ENCODE data around the gene TMPRSS11E. TPM values are rescaled to one million over a fixed set of nuclear protein-coding genes. Genes with fewer than 3 reads are reported as not detected.
"Not testable (repeated sequence)": the region's sequence is repeated elsewhere in the genome, so short reads cannot be mapped to it uniquely, and the experiment has no call there.

Gene TMPRSS11E
- not detected in 2 replicates for total RNA-seq (2014; rRNA removed; shearing (Covaris generic))
- polyA plus RNA-seq (2016; fragmentation: Nextera tagmentation; extraction: Ambion mirVana): not detected in 2 replicates

GRCh38 chr4:68447201-68447600 lies at the start of gene TMPRSS11E:
TMPRSS11E (plus strand) TSS chr4:68447463; CDS start chr4:68447513, 50 bp downstream.
- no peak within 1 kb of the TSS for H3K9ac ChIP-seq
- no peak within 1 kb of the TSS for H3K4me3 ChIP-seq
- no peaks in the 10 kb centered on the region for H3K4me1 ChIP-seq (ENCODE audit: insufficient read depth)
- TF ChIP-seq EZH2phosphoT487 (IDR thresholded peaks at IDR 0.05; ENCODE audit: insufficient read depth, low read depth) (no peak), EZH2 (IDR thresholded peaks at IDR 0.05; ENCODE audit: insufficient read depth, poor library complexity, severe bottlenecking) (no peak)
- H3K9me2 ChIP-seq (ENCODE audit: insufficient read depth): no peaks in the 10 kb centered on the region
- no peaks in the 10 kb centered on the region for H3F3A ChIP-seq (ENCODE audit: insufficient read depth)
- no peak within 1 kb of the TSS for H3K4me2 ChIP-seq (ENCODE audit: unreplicated experiment)
- H3K79me2 ChIP-seq (ENCODE audit: insufficient read depth): no peaks in the 10 kb centered on the region
- in situ Hi-C loops (cut with MboI): no loop called here
- H3K9me3 ChIP-seq (ENCODE audit: low read depth): no peaks in the 10 kb centered on the region
- 22 to 28% methylated on average over 3 of the region's 3 CpGs for WGBS, 2 experiments (ENCODE audit: low coverage in 1 of 2, low lambda C conversion rate in 2 of 2, missing lambda C conversion rate in 2 of 2)
- no peak for DNase-seq
- H3K27ac ChIP-seq: no peak within 1 kb of the TSS
- H4K20me1 ChIP-seq (ENCODE audit: insufficient read depth): no peaks in the 10 kb centered on the region
- H3K27me3 ChIP-seq (replicated peaks; ENCODE audit: insufficient read depth): peaks cover 27% of the 10 kb centered on the region; the same call in 1 of the 2 replicates
- no peaks in the 10 kb centered on the region for H3K36me3 ChIP-seq (ENCODE audit: low read depth)
- no peak within 1 kb of the TSS for H2AFZ ChIP-seq

- no peak overlapping the region for H2AFZ ChIP-seq
- peaks cover 3% of the 10 kb centered on the region; the same call in 1 of the 2 replicates for H3K27me3 ChIP-seq (replicated peaks; ENCODE audit: insufficient read depth)
- no peak for TF ChIP-seq EZH2 (IDR thresholded peaks at IDR 0.05; ENCODE audit: insufficient read depth, poor library complexity, severe bottlenecking)
- no peak for TF ChIP-seq EZH2phosphoT487 (IDR thresholded peaks at IDR 0.05; ENCODE audit: insufficient read depth, low read depth)
- no peak overlapping the region for H3K4me2 ChIP-seq (ENCODE audit: unreplicated experiment)
- no peaks in the 10 kb centered on the region for H3K9me3 ChIP-seq (ENCODE audit: low read depth)
- no peaks in the 10 kb centered on the region for H3K9me2 ChIP-seq (ENCODE audit: insufficient read depth)
- H4K20me1 ChIP-seq (ENCODE audit: insufficient read depth): no peaks in the 10 kb centered on the region
- no peaks in the 10 kb centered on the region for H3K36me3 ChIP-seq (ENCODE audit: low read depth)
- H3F3A ChIP-seq (ENCODE audit: insufficient read depth): no peaks in the 10 kb centered on the region
- no peak overlapping the region for H3K9ac ChIP-seq
- no peak for DNase-seq
- H3K4me1 ChIP-seq (ENCODE audit: insufficient read depth): no peaks in the 10 kb centered on the region
- H3K79me2 ChIP-seq (ENCODE audit: insufficient read depth): no peaks in the 10 kb centered on the region
- no peak overlapping the region for H3K4me3 ChIP-seq
- 48 to 49% methylated on average over 4 of the region's 4 CpGs for WGBS, 2 experiments (ENCODE audit: low coverage in 1 of 2, low lambda C conversion rate in 2 of 2, missing lambda C conversion rate in 2 of 2)
- in situ Hi-C loops (cut with MboI): no loop called here
- no peak overlapping the region for H3K27ac ChIP-seq
These were observed 48.0 kb upstream of the TMPRSS11E start for GRCh38 chr4:68399306-68399705.

GRCh38 chr4:68401231-68401630 lies 46.0 kb upstream of the TMPRSS11E start:
- Histone ChIP-seq H3K4me3 (no peak overlapping the region), H3K4me2 (ENCODE audit: unreplicated experiment) (no peak overlapping the region), H4K20me1 (ENCODE audit: insufficient read depth) (no peaks in the 10 kb centered on the region), H3K4me1 (ENCODE audit: insufficient read depth) (no peaks in the 10 kb centered on the region), H3K27ac (no peak overlapping the region), H3F3A (ENCODE audit: insufficient read depth) (no peaks in the 10 kb centered on the region), H3K9me2 (ENCODE audit: insufficient read depth) (no peaks in the 10 kb centered on the region), H3K79me2 (ENCODE audit: insufficient read depth) (no peaks in the 10 kb centered on the region), H3K9me3 (ENCODE audit: low read depth) (no peaks in the 10 kb centered on the region), H3K27me3 (replicated peaks; ENCODE audit: insufficient read depth) (peaks cover 5% of the 10 kb centered on the region; the same call in 1 of the 2 replicates), H2AFZ (no peak overlapping the region), H3K36me3 (ENCODE audit: low read depth) (no peaks in the 10 kb centered on the region), H3K9ac (no peak overlapping the region)
- TF ChIP-seq EZH2phosphoT487 (IDR thresholded peaks at IDR 0.05; ENCODE audit: insufficient read depth, low read depth): no peak
- no peak for TF ChIP-seq EZH2 (IDR thresholded peaks at IDR 0.05; ENCODE audit: insufficient read depth, poor library complexity, severe bottlenecking)
- peak; percentile 13 for DNase-seq
- in situ Hi-C loops (cut with MboI): no loop called here

- no peak for TF ChIP-seq EZH2phosphoT487 (IDR thresholded peaks at IDR 0.05; ENCODE audit: insufficient read depth, low read depth)
- no peak for TF ChIP-seq EZH2 (IDR thresholded peaks at IDR 0.05; ENCODE audit: insufficient read depth, poor library complexity, severe bottlenecking)
- Histone ChIP-seq H3K4me2 (ENCODE audit: unreplicated experiment) (no peak overlapping the region), H3F3A (ENCODE audit: insufficient read depth) (no peaks in the 10 kb centered on the region), H3K27ac (no peak overlapping the region), H3K79me2 (ENCODE audit: insufficient read depth) (no peaks in the 10 kb centered on the region), H3K9ac (no peak overlapping the region), H3K9me2 (ENCODE audit: insufficient read depth) (no peaks in the 10 kb centered on the region), H3K9me3 (ENCODE audit: low read depth) (no peaks in the 10 kb centered on the region), H4K20me1 (ENCODE audit: insufficient read depth) (no peaks in the 10 kb centered on the region), H2AFZ (no peak overlapping the region), H3K4me1 (ENCODE audit: insufficient read depth) (no peaks in the 10 kb centered on the region), H3K36me3 (ENCODE audit: low read depth) (no peaks in the 10 kb centered on the region), H3K27me3 (replicated peaks; ENCODE audit: insufficient read depth) (peaks cover 16% of the 10 kb centered on the region), H3K4me3 (no peak overlapping the region)
- WGBS, 2 experiments (ENCODE audit: low coverage in 1 of 2, low lambda C conversion rate in 2 of 2, missing lambda C conversion rate in 2 of 2): 0 to 1% methylated on average over 2 of the region's 2 CpGs
- in situ Hi-C loops (cut with MboI): no loop called here
- no peak for DNase-seq
These were observed 43.1 kb upstream of the TMPRSS11E start for GRCh38 chr4:68404153-68404552.

GRCh38 chr4:68405718-68406478 lies 41.4 kb upstream of the TMPRSS11E start:
- H3K9me3 ChIP-seq (ENCODE audit: low read depth); H4K20me1 ChIP-seq (ENCODE audit: insufficient read depth); H3F3A ChIP-seq (ENCODE audit: insufficient read depth); H3K79me2 ChIP-seq (ENCODE audit: insufficient read depth); H3K9ac ChIP-seq; DNase-seq; H3K9me2 ChIP-seq (ENCODE audit: insufficient read depth); H2AFZ ChIP-seq; in situ Hi-C loops (cut with MboI); H3K4me3 ChIP-seq; H3K4me1 ChIP-seq (ENCODE audit: insufficient read depth); H3K36me3 ChIP-seq (ENCODE audit: low read depth); H3K27ac ChIP-seq; H3K4me2 ChIP-seq (ENCODE audit: unreplicated experiment): not testable (repeated sequence)
- H3K27me3 ChIP-seq (replicated peaks; ENCODE audit: insufficient read depth): peaks cover 16% of the 10 kb centered on the region
- 39 to 41% methylated on average over 13 of the region's 13 CpGs for WGBS, 2 experiments (ENCODE audit: low coverage in 1 of 2, low lambda C conversion rate in 2 of 2, missing lambda C conversion rate in 2 of 2)

Measured in GM23248 (cell line).